H1 (cell line): ENCODE data around the gene DPF3. TPM values are rescaled to one million over a fixed set of nuclear protein-coding genes. Genes with fewer than 3 reads are reported as not detected.
A peak's percentile ranks its signal among the peaks of the same experiment; 100 is the strongest.

Source experiments
- CTCF ChIA-PET: fragments of 300-600 bp; sonication (Branson Sonifier 250); formaldehyde crosslinking; loops from one replicate; lab custom pipeline; 2021; ENCODE audit not compliant: partially characterized antibody; lab: Charles Lee
- POLR2A ChIA-PET: fragments of 300-600 bp; sonication (Branson Sonifier 250); formaldehyde crosslinking; loops from one replicate; lab custom pipeline; 2021; ENCODE audit warnings: inconsistent platforms; ENCODE audit not compliant: partially characterized antibody; lab: Charles Lee
- DNase-seq, 2 experiments: peaks; one replicate each; pipeline versions ENCODE4 v3.0.0 to v3.0.0-alpha.2; 2010 to 2022; ENCODE audit warnings: low spot score in 2 of 2, low read depth in 1 of 2, mixed read lengths in 1 of 2
- FAIRE-seq: peaks from 2 replicates; lab custom pipeline; 2011; peaks lifted over from hg19 to GRCh38; lab: Jason Lieb, UNC
- H2AFZ ChIP-seq: 2 replicates; pipeline ENCODE4 v1.8.1; 2012; ENCODE audit warnings: low read length, inconsistent platforms
- H2AK5ac ChIP-seq: 2 replicates; pipeline ENCODE4 v1.6.1; 2013; ENCODE audit warnings: low read depth, low read length
- H2BK120ac ChIP-seq: replicated peaks from 2 replicates; pipeline ENCODE3; 2013; ENCODE audit warnings: low read depth, low read length, inconsistent platforms
- H2BK12ac ChIP-seq: 2 replicates; pipeline ENCODE4 v1.6.1; 2013; ENCODE audit warnings: low read depth, low read length
- H2BK15ac ChIP-seq: 2 replicates; pipeline ENCODE4 v1.6.1; 2013; ENCODE audit warnings: low read length
- H2BK20ac ChIP-seq: 2 replicates; pipeline ENCODE4 v1.6.1; 2013; ENCODE audit warnings: low read length
- H2BK5ac ChIP-seq: 2 replicates; pipeline ENCODE4 v1.6.1; 2013; ENCODE audit warnings: low read depth, low read length
- H3K14ac ChIP-seq: 2 replicates; pipeline ENCODE4 v1.6.1; 2013; ENCODE audit warnings: inconsistent platforms; ENCODE audit not compliant: insufficient read length
- H3K18ac ChIP-seq: 2 replicates; pipeline ENCODE4 v1.6.1; 2013; ENCODE audit warnings: low read length; ENCODE audit errors: extremely low read depth
- H3K23ac ChIP-seq: 2 replicates; pipeline ENCODE4 v1.6.1; 2013; ENCODE audit warnings: inconsistent platforms; ENCODE audit not compliant: insufficient read length
- H3K23me2 ChIP-seq: 2 replicates; pipeline ENCODE4 v1.6.1; 2013; ENCODE audit warnings: low read depth, low read length
- H3K27ac ChIP-seq: 2 replicates; pipeline ENCODE4 v1.6.1; 2011; ENCODE audit warnings: low read depth, low read length, inconsistent platforms
- H3K27me3 ChIP-seq, 4 experiments: replicated peaks in 1 of 4; 1 replicate in 1 of 4; 2 replicates in 3 of 4; pipeline versions ENCODE4 v1.6.1 to v1.8.1; 2011 to 2013; ENCODE audit warnings: low read length in 3 of 4, mild to moderate bottlenecking in 3 of 4, inconsistent platforms in 2 of 4, mixed read lengths in 2 of 4, moderate library complexity in 1 of 4; ENCODE audit not compliant: control insufficient read depth in 3 of 4, insufficient read depth in 3 of 4; ENCODE audit errors: extremely low read depth in 1 of 4
- H3K36me3 ChIP-seq, 4 experiments: 2 replicates each; pipeline versions ENCODE4 v1.6.1 to v1.8.1; 2011 to 2013; ENCODE audit warnings: mild to moderate bottlenecking in 4 of 4, low read length in 3 of 4, moderate library complexity in 2 of 4, control low read depth in 1 of 4, inconsistent platforms in 1 of 4; ENCODE audit not compliant: insufficient read depth in 4 of 4, control insufficient read depth in 2 of 4
- H3K4ac ChIP-seq: replicated peaks from 2 replicates; pipeline ENCODE3; 2013; ENCODE audit warnings: low read length, low read depth, mixed read lengths, inconsistent platforms; ENCODE audit not compliant: insufficient read length
- H3K4me1 ChIP-seq, 4 experiments: replicated peaks in 1 of 4; 1 replicate in 1 of 4; 2 replicates in 3 of 4; pipeline versions ENCODE4 v1.6.1 to v1.8.1; 2011 to 2013; ENCODE audit warnings: low read length in 3 of 4, inconsistent platforms in 2 of 4, mixed read lengths in 1 of 4; ENCODE audit not compliant: insufficient read depth in 4 of 4, control insufficient read depth in 3 of 4
- H3K4me2 ChIP-seq, 2 experiments: 2 replicates each; pipeline versions ENCODE4 v1.6.1 to v1.8.1; 2011 to 2013; ENCODE audit warnings: low read depth in 2 of 2, low read length in 2 of 2, control low read depth in 1 of 2, inconsistent platforms in 1 of 2, mild to moderate bottlenecking in 1 of 2; ENCODE audit not compliant: insufficient read depth in 1 of 2
- H3K4me3 ChIP-seq, 4 experiments: fragments of 200-600, 300-600 bp in 1 of 4; sonication (generic), shearing (Covaris generic), sonication (Bioruptor Twin) in 1 of 4; 2 replicates each; pipeline versions ENCODE4 v1.5.1 to v1.8.1; 2011 to 2016; ENCODE audit warnings: low read length in 4 of 4, low read depth in 3 of 4, control low read depth in 2 of 4, inconsistent platforms in 2 of 4, mild to moderate bottlenecking in 2 of 4, mixed read lengths in 1 of 4, moderate library complexity in 1 of 4; ENCODE audit not compliant: insufficient read depth in 2 of 4; ENCODE audit errors: extremely low read depth in 1 of 4
- H3K56ac ChIP-seq: replicated peaks from 2 replicates; pipeline ENCODE3; 2013; ENCODE audit warnings: low read depth, mild to moderate bottlenecking, mixed read lengths, low read length, inconsistent platforms; ENCODE audit not compliant: insufficient read length
- H3K79me1 ChIP-seq: 2 replicates; pipeline ENCODE4 v1.6.1; 2013; ENCODE audit warnings: low read depth, low read length, control low read depth
- H3K79me2 ChIP-seq, 2 experiments: 2 replicates each; pipeline versions ENCODE4 v1.6.1 to v1.8.1; 2012 to 2013; ENCODE audit warnings: low read length in 2 of 2, mild to moderate bottlenecking in 2 of 2, inconsistent platforms in 1 of 2; ENCODE audit not compliant: insufficient read depth in 2 of 2, control insufficient read depth in 1 of 2
- H3K9ac ChIP-seq, 4 experiments: replicated peaks in 1 of 4; 1 replicate in 1 of 4; 2 replicates in 3 of 4; pipeline versions ENCODE4 v1.6.1 to v1.8.1; 2011 to 2013; ENCODE audit warnings: low read depth in 3 of 4, low read length in 3 of 4, control low read depth in 2 of 4, mild to moderate bottlenecking in 2 of 4, moderate library complexity in 2 of 4, inconsistent platforms in 1 of 4; ENCODE audit errors: extremely low read depth in 1 of 4
- H3K9me3 ChIP-seq, 2 experiments: 2 replicates each; pipeline versions ENCODE4 v1.6.1 to v1.8.1; 2012 to 2013; ENCODE audit warnings: mild to moderate bottlenecking in 2 of 2, moderate library complexity in 2 of 2, control low read depth in 1 of 2, inconsistent platforms in 1 of 2, low read depth in 1 of 2, low read length in 1 of 2, mixed read lengths in 1 of 2; ENCODE audit not compliant: insufficient read depth in 2 of 2
- H4K20me1 ChIP-seq, 2 experiments: replicated peaks in 1 of 2; 2 replicates each; pipeline versions ENCODE3 to v1.8.1; 2011 to 2013; ENCODE audit warnings: inconsistent platforms in 2 of 2, low read length in 2 of 2, mild to moderate bottlenecking in 1 of 2; ENCODE audit not compliant: insufficient read depth in 2 of 2, control insufficient read depth in 1 of 2
- H4K5ac ChIP-seq: 2 replicates; pipeline ENCODE4 v1.6.1; 2013; ENCODE audit warnings: low read length, low read depth, mixed read lengths, inconsistent platforms; ENCODE audit not compliant: insufficient read length
- H4K8ac ChIP-seq: 2 replicates; pipeline ENCODE4 v1.8.0; 2013; ENCODE audit warnings: mild to moderate bottlenecking, moderate library complexity, low read length, inconsistent platforms; ENCODE audit not compliant: insufficient read depth; ENCODE audit errors: extremely low read depth
- H4K91ac ChIP-seq: replicated peaks from 2 replicates; pipeline ENCODE3; 2013; ENCODE audit warnings: low read length, mixed read lengths, inconsistent platforms; ENCODE audit not compliant: insufficient read length
- ATF2 ChIP-seq: IDR thresholded peaks from 2 replicates; pipeline ENCODE4 v1.6.1; 2012; ENCODE audit warnings: low read length, inconsistent platforms
- E2F6 ChIP-seq: IDR thresholded peaks from 2 replicates; pipeline ENCODE4 v1.6.1; 2012; ENCODE audit warnings: inconsistent platforms
- EZH2 ChIP-seq: fragments of 200-600 bp; sonication (generic); IDR thresholded peaks from 2 replicates; pipeline ENCODE4 v1.7.1; 2012; ENCODE audit warnings: low read depth, mild to moderate bottlenecking, moderate library complexity, low read length, inconsistent platforms; ENCODE audit not compliant: severe bottlenecking
- NRF1 ChIP-seq: IDR thresholded peaks from 2 replicates; pipeline ENCODE4 v1.6.1; 2011; ENCODE audit warnings: mild to moderate bottlenecking, low read depth, low read length, improper control_type of control experiment
- POLR2AphosphoS5 ChIP-seq: IDR thresholded peaks from 2 replicates; pipeline ENCODE4 v1.6.1; 2011; ENCODE audit warnings: low read depth, low read length
- RAD21 ChIP-seq, 2 experiments: IDR thresholded peaks in 1 of 2; conservative IDR thresholded peaks in 1 of 2; 2 replicates each; pipeline ENCODE4 v1.6.1; 2011; ENCODE audit warnings: low read depth in 2 of 2, low read length in 2 of 2, improper control_type of control experiment in 1 of 2, inconsistent platforms in 1 of 2, mild to moderate bottlenecking in 1 of 2, moderate library complexity in 1 of 2
- SIN3A ChIP-seq, 2 experiments: IDR thresholded peaks in 1 of 2; conservative IDR thresholded peaks in 1 of 2; 2 replicates each; pipeline ENCODE4 v1.6.1; 2011 to 2012; ENCODE audit warnings: low read length in 2 of 2, improper control_type of control experiment in 1 of 2, low read depth in 1 of 2, mild to moderate bottlenecking in 1 of 2
- TEAD4 ChIP-seq: IDR thresholded peaks from 2 replicates; pipeline ENCODE4 v1.6.1; 2012; ENCODE audit warnings: low read depth, low read length, inconsistent platforms, mixed read lengths
- USF2 ChIP-seq: IDR thresholded peaks from 2 replicates; pipeline ENCODE4 v1.6.1; 2011; ENCODE audit warnings: low read length, improper control_type of control experiment
- WGBS, 2 experiments: shearing (Covaris generic) in 1 of 2; methylation state at CpG; one replicate each; pipeline versions ENCODE4 v1.1.6 to v1.1.7; 2013 to 2015; ENCODE audit warnings: low lambda C conversion rate in 2 of 2, mixed read lengths in 2 of 2, inconsistent platforms in 1 of 2, low coverage in 1 of 2, missing lambda C conversion rate in 1 of 2; ENCODE audit not compliant: insufficient replicate concordance in 2 of 2, insufficient coverage in 1 of 2, insufficient read length in 1 of 2; ENCODE audit errors: extremely low coverage in 1 of 2, missing lambda C conversion rate in 1 of 2; 5-methylcytosine and 5-hydroxymethylcytosine counted together
- polyA plus RNA-seq, 7 experiments: library from polyadenylated mRNA; depleted of rRNA in 3 of 7; stranded (reverse) in 5 of 7; unstranded in 2 of 7; fragments of >200 nt in 5 of 7; fragments of 200-250 nt in 2 of 7; gene quantifications; 1 replicate in 5 of 7; 2 replicates in 1 of 7; 4 replicates in 1 of 7; pipeline versions ENCODE4 v1.2.1 to v1.2.3, GENCODE V29; 2011 to 2013; ENCODE audit warnings: missing spikeins in 2 of 7, mixed read lengths in 2 of 7
- total RNA-seq: library from RNA; stranded (reverse); fragmentation: NEBNext Ultra II Directional; extraction: Animal tissue kit (Norgen Biotek cat#: 25700); gene quantifications from 2 replicates; pipeline ENCODE4 v1.2.1, GENCODE V29; 2021

DPF3 gene
- total and polyA plus RNA-seq, 2 of the 8 experiments (the other 6 are each of a cell fraction or from before 2014, with no cell fraction given): 0.19 TPM; not detected in 1

- no peak overlapping the region for H3K4ac ChIP-seq
- peaks cover 2 to 7% (median 4%) of the 10 kb centered on the region in 4 experiments; a peak in 5 of 7 replicates for H3K4me1 ChIP-seq
- H3K79me2 ChIP-seq: no peaks in the 10 kb centered on the region
- H3K9ac ChIP-seq: no peak overlapping the region
- 75% methylated on average over 4 of the region's 4 CpGs; no CpG with 5 or more reads in 1 of the 2 experiments for WGBS, 2 experiments
- H3K56ac ChIP-seq: no peak overlapping the region
- H3K79me1 ChIP-seq: no peaks in the 10 kb centered on the region
- H3K27me3 ChIP-seq: no peaks in the 10 kb centered on the region; a peak in 1 of 7 replicates
- H2BK15ac ChIP-seq: no peak overlapping the region
- H2BK5ac ChIP-seq: no peak overlapping the region
- H3K23me2 ChIP-seq: no peaks in the 10 kb centered on the region; the same call in 1 of the 2 replicates
- no peak overlapping the region for H2AK5ac ChIP-seq
- ChIA-PET CTCF (interaction anchor here (1.2 to 1.5 kb wide), 3 partner anchors 103 to 370 kb away, joined by 3 to 4 read pairs (median 3); no protein-coding TSS in a partner anchor), POLR2A (no interaction called here)
- no peak overlapping the region for H3K18ac ChIP-seq
- no peak overlapping the region for H4K8ac ChIP-seq
- H3K9me3 ChIP-seq: peaks cover 0 to 2% of the 10 kb centered on the region in 2 experiments; a peak in 1 of 4 replicates
- DNase-seq (no peak), FAIRE-seq (no peak)
- no peak overlapping the region for H3K14ac ChIP-seq
- no peak overlapping the region for H2BK12ac ChIP-seq
- H3K36me3 ChIP-seq: no peaks in the 10 kb centered on the region
- H4K20me1 ChIP-seq: no peaks in the 10 kb centered on the region
- H4K5ac ChIP-seq: no peak overlapping the region
- no peak overlapping the region for H2BK120ac ChIP-seq
- no peak overlapping the region for H3K23ac ChIP-seq
- no peak overlapping the region for H4K91ac ChIP-seq
- H3K27ac ChIP-seq: no peak overlapping the region
- H3K4me3 ChIP-seq: no peak overlapping the region
- H2BK20ac ChIP-seq: no peak overlapping the region
- no peak overlapping the region for H3K4me2 ChIP-seq
- H2AFZ ChIP-seq: 0 out of 2 replicates have a peak overlapping the region, but pooled peaks have one; percentile 87
- TF ChIP-seq POLR2AphosphoS5 (no peak), ATF2 (no peak), E2F6 (no peak), EZH2 (no peak), NRF1 (no peak), TEAD4 (no peak), USF2 (no peak), RAD21 (IDR thresholded peaks at IDR 0.05 in 1 of 2, conservative IDR thresholded peaks at IDR 0.05 in 1 of 2; ENCODE audit: low read depth in 2 of 2, low read length in 2 of 2) (no peak), SIN3A (conservative IDR thresholded peaks at IDR 0.05 in 1 of 2, IDR thresholded peaks at IDR 0.05 in 1 of 2; ENCODE audit: low read depth in 1 of 2, low read length in 2 of 2) (no peak)
Measured at GRCh38 chr14:72883961-72884360, 9.9 kb downstream of the DPF3 start.
